HG02678 (cell line): Measurements from ENCODE around the gene DCAKD.

Source experiments
- ATAC-seq: cut with Tn5 transposase; IDR thresholded peaks from one replicate; pipeline ENCODE4 v1.9.1; 2021; ENCODE audit warnings: mild to moderate bottlenecking, moderate library complexity; ENCODE audit not compliant: unreplicated experiment

Gene DCAKD

GRCh38 chr17:45031231-45032173 lies 19.9 kb downstream of the DCAKD start:
- no peak for ATAC-seq

GRCh38 chr17:45030733-45031132 lies 20.7 kb downstream of the DCAKD start:
- no peak for ATAC-seq

- no peak for ATAC-seq
These were observed 21.5 kb downstream of the DCAKD start for GRCh38 chr17:45029758-45030423.

- ATAC-seq: no peak
These were observed 22.3 kb downstream of the DCAKD start for GRCh38 chr17:45029096-45029495.

DNA sequence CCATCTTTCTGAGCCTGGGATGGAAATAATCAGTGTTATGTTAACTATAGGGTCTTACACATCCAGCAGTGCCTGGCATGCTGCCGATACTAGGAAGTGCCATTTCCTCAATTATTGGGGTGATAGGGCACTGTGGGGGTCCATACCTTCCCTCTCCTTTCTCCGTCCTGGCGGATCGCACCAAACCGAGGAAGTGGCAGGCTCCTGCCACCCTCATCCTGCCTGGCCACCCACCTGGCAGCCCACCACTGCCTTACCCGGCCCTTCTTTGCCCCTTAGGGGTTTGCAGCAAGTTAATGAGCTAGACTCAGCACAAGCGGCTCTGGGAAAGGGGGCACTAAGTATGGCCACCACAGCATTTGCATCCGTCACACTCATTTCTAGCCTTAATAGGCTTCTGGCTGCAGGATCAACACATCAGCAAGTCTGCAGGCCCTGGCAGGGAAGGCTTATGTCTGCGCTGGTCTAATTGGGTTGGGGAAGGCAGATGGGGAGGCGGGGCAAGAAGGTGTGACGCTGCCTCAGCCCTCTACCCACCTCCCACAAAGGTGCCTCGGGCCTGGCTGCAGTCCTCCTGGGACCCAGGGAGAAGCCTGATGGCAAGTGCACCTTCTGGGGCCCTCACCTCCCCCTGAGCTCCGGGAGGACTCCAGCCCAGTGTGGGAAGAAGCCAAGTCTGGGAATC lies 28.6 kb downstream of the DCAKD start:
- ATAC-seq: no peak

- no peak for ATAC-seq
These were observed 29.2 kb downstream of the DCAKD start for GRCh38 chr17:45022288-45022648.

GRCh38 chr17:45021607-45022287 lies 29.7 kb downstream of the DCAKD start:
- ATAC-seq: peak; percentile 59

DNA sequence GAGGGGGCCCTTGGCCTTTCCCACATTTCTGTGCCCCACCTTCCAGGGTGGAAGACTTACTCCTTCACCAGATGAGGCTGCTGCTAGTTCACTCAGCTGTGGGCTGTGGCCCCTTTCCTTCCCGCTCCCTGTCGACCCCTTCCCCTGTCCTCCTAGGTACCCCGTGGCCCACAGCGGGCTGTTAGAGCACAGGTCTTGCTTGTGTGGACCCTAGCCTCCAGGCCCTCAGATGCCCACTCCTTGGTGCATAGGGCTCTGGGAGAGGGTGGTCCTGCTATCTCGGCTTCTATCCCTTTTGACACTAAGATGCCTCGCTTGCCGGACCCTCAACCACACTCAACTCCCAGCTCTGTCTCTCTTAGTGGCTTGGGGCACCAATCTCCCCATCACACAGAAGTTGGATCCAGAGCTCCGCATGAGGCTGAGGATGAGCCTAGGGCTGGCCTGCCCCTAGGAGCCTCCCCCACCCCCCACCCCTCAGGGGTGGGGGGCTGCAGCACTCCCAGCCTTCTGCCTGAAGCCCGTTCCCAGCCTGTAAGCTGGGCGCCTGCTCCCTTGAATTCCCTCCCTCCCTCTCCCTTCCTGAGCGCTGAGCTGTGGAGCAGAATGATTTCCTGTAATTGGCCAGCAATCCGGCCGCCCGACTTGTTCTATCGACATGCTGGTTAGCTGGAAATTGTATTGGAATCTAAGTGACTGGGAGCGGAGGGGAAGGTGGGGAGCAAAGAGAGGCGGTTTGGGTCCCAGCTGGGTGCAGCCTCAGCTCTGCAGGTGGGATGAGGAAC lies 30.9 kb downstream of the DCAKD start:
- ATAC-seq: no peak

DNA sequence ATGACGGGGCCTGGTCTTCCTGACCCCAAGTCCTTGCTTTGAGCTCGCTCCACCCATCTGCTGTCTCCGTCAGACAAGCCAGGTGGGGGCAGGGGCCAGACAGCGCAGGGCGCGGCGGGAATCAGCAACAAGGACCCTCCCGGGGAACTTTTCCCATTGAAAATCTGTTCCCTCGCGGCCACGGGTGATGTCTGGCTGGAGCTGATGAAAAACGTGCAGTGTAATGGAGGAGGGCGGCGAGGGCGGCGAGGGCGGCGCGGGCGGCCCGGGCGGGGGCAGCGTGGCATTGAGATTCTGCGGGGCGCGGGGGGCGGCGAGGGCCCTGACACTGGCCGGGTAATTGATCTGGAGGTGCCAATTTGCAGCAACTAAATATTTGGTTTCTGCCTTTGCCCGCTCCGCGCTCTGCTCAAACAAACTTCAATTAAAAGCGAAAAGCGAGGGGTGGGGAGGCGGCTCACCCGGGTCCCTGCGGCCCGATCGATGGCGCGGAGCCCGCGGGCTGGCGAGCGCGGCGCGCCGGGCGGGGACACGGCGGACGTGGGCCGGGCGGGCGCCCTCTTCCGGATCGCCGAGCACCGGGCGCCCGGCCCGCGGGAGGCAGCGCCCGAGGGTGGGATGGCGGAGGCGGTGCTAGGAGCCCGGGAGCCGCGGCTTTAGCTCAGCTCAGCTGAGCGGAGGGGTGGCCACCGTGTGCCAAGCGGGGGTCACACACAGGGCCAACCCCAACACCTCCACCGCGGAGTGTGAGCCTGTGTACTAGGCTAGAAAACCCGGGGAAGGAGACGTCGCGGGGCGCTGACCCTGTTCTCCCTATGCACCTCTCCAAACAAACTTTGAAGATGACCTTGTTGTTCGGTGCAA lies 32.4 kb downstream of the DCAKD start:
- ATAC-seq: peak; percentile 38

DNA sequence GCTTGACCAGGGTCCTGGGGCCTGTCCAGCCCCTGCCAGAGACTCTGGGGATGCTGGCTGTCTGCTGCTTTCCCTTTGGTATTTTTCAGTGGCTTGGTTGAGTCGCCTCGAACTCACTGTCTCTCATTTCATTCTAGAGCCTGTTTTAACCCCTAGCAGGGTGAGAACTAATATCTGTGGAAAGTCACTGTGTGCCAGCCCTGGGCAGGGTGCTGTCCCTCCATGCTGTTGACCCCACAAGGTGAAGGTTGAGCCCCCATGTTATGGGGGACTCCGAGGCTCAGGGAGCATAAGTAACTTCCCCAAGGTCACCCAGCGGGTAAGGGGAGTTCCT lies 33.0 kb downstream of the DCAKD start:
- no peak for ATAC-seq

DNA sequence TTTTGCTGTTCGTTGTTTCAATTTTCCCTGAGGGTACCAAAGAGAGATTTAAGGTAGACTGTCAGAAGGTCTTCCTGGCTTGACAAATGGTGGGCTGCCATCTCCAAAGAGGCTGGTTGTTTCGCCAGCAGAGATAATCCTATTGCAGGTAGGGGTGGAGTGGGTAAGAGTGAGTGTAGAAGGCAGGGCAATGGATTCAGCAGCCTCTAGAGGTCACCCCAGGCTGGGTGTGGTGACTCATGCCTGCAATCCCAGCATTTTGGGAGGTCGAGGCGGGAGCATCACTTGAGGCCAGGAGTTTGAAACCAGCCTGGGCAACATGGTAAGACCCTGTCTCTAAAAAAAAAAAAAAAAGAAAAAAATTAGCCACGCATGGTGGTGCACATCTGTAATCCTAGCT lies 34.6 kb downstream of the DCAKD start:
- ATAC-seq: no peak

DNA sequence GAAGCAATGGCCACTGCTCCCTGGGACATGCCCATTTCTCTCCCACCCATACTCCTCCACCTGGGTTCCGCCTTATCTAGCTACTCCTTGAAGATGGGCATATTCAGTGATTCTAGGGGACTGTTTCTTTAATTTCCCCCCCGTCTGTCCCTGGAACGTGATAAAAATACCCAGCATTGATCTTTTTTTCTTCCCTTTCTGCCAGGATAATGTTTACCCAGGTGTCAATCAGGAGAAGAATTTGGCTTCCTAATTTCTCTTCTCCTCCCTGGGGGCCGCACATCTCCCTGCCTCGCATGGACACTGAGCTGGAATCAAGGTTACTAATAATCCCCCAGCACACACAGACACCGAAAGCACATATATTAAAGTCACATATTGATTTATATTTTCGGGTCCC lies 35.2 kb downstream of the DCAKD start:
- no peak for ATAC-seq

GRCh38 chr17:45013021-45013997 lies 38.1 kb downstream of the DCAKD start:
- no peak for ATAC-seq

GRCh38 chr17:45011767-45012166 lies 39.7 kb downstream of the DCAKD start:
- no peak for ATAC-seq

- ATAC-seq: no peak
These were observed 41.6 kb downstream of the DCAKD start for GRCh38 chr17:45009676-45010467.

GRCh38 chr17:45008216-45008615 lies 43.2 kb downstream of the DCAKD start:
- ATAC-seq: no peak

DNA sequence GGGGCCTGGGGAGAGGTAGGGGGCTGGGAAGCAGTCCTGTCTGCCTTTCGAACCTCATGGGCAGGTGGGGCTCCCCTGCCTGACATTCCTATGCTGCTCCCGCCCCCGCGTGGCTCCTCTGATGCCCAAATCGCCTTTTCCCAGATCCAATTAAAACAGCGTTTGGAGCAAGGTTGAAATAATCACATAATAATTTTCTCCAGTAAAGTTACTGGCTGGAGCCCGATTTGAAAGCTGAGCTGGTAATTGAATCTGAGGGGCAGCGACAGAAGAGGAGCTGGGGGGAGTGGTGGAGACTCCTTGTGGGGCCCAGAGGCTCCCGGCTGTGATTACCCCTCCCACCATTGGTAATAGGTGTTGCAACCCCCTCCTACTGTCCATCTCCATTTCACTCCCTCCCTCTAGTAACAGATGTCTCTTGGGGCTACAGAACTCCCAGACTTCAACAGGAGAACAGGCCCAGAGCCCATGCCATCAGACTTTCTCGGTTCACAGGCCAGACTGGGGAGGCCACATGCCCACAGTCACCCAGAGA lies 44.4 kb downstream of the DCAKD start:
- no peak for ATAC-seq
